Nucleus accumbens (tissue), 56 donors: Measurements from ENCODE around the gene C16orf95.
"Not testable (repeated sequence)": the region's sequence is repeated elsewhere in the genome, so short reads cannot be mapped to it uniquely, and the experiment has no call there.

Source experiments
- DNase-seq, 56 donors: peaks; one replicate each; lab custom pipeline; 2025; lab: John Stamatoyannopoulos, UW

The C16orf95 gene

DNA sequence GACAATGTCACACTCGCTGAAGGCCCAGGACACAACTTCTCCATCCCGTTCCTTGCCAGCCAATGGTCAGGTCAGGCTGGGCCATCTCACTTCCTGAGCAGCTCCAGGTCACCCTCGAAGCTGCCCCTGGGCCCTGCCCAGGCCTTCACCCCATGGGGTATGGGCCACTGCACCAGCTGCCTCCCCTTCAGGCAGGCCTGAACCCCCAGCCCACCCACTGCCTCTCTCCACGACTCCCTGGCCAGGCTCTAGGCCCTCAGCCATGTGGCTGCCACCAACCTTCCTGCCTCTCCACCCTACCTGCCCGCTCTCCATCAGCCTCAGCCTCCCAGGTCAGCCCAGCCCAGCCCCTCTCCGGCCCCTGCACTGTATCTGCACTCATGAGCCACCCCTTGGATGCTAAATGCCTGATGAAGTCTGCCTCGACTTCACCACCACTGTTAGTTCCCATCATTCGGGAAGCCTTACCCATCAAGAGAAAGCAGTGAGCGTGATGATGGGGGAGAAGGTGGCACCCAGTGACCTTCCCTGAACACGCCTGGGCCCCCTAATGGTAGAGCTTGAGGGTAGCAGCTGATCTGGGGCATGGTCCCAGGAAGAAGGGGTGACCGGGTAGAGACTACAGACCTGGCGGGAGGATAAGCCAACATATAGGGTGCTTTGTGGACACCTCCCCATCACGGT is 30.9 kb upstream of the C16orf95 start:
- DNase-seq: no peak

DNA sequence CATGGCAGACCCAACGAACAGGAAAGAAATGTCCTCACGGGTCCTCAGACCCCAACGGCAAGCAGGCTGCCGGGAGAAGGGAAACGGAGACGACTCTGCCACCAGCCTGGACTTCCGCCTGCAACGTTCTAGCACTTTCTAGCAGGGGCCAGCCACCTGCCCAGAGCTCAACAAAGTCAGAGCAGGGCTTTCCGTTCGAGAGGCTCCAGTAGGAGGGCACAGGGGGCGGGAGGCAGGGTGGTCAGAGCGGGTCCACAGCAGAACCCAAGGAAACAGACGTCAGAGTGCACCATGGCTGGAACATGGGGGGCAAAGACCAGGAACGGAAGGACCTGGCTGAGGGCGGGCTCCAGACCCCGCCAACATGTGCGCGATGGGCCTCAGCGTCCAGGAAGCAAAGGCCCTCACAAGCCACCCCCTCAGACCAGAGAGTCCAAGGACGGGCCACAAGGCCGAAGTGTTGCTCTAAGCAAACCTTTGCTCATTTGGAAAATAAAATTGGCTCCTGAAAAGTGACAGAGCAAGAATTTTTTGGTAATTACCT is 29.4 kb upstream of the C16orf95 start:
- no peak for DNase-seq

- DNase-seq: no peak
Observed at GRCh38 chr16:87345726-87346424, 28.7 kb upstream of the C16orf95 start.

- no peak for DNase-seq
Observed at GRCh38 chr16:87344931-87345631, 27.9 kb upstream of the C16orf95 start.

DNA sequence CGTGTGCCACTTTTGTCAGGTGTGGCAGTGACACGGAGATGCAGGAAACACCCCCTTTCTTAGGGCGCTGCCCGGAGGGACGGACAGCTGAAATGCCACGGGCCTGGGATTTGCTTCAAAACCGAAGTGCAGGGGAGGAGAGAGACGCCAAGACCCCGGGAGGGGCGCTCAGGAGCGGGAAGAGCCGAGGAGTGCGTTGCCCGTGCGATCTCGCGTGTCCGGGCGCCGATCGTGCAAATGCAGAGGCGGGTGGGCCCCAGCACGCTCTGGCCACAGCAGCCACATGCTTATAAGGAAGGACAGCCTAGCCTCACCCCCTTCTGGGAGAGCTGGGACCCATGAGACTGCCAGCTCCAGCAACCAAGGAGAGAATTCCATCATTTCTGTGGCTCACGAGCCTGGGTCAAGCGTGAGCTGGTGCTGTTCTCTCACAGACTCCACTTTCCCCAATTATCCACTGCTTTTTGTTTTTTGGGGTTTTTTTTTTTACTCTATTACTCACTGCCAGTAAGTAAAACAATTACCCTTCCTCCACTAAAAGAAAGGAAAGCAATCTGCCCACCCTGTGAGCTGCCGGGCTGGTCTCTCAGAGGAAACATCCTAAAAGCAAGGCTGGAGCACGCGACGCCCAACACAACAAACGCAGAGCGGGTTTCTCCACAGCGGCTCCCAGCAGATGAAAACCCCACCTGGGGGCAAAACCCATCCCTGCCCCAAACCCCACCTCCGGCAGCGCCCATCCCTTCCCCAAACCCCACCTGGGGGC is 27.2 kb upstream of the C16orf95 start:
- DNase-seq: no peak

DNA sequence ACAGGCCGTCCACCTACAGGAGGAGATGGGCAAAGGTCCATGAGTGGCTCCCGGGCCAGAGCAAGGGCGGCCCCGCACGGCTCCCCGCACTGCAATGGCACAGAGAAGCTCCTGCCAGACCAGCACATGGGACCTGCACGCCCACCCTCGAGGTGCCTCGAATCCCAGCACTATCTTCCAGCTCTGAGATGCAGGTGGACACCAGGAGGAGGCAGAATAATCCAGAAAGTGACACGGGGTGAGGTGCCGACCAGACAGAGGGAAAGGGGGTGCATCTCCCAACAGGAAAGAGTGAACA is 26.5 kb upstream of the C16orf95 start:
- no peak for DNase-seq

- no peak for DNase-seq
Observed at GRCh38 chr16:87342978-87343752, 26.0 kb upstream of the C16orf95 start.

- no peak for DNase-seq
Observed at GRCh38 chr16:87342504-87342903, 25.3 kb upstream of the C16orf95 start.

GRCh38 chr16:87340198-87340597 is 23.0 kb upstream of the C16orf95 start:
- DNase-seq: no peak

DNA sequence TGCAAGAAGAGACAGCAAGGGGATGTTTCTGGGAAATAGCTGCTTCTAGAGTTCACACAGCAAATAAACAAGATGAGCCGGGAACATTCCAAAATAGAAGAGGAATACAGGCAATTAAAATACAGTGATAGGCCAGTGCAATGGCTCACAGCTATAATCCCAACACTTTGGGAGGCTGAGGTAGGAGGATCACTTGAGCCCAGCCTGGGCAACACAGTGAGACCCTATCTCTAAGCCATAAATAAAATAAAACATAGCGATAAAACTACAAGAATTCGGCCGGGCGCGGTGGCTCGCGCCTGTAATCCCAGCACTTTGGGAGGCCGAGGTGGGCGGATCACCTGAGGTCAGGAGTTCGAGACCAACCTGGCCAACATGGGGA is 22.5 kb upstream of the C16orf95 start:
- DNase-seq: not testable (repeated sequence)

- DNase-seq: no peak
Observed at GRCh38 chr16:87339086-87339723, 22.0 kb upstream of the C16orf95 start.

GRCh38 chr16:87338155-87338765 is 21.1 kb upstream of the C16orf95 start:
- DNase-seq: no peak

DNA sequence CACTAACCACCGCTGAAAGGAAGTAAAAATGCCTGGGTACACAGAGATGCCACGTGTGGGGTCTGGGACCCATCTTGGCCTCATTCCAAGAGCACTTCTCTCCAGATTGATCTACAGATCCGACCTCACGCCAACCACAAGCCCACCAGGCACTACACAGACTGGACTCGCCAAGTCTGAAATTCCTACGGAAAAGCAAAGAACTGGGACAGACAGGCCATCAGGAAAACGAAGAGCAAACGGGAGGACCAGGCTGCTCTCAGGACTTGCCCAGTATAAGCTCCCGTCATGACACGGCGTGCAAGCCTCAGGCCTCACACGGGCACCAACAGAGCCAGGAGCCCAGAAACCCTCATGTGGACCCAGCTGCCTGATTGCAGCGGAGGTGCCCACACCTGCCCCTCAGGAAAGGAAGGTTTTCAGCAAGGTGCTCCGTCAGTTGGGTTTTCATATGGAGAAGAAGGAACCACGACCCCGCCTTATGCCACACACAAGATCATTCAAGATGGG is 20.1 kb upstream of the C16orf95 start:
- no peak for DNase-seq

GRCh38 chr16:87336434-87337240 is 19.4 kb upstream of the C16orf95 start:
- no peak for DNase-seq

- no peak for DNase-seq
Observed at GRCh38 chr16:87335625-87336433, 18.6 kb upstream of the C16orf95 start.

DNA sequence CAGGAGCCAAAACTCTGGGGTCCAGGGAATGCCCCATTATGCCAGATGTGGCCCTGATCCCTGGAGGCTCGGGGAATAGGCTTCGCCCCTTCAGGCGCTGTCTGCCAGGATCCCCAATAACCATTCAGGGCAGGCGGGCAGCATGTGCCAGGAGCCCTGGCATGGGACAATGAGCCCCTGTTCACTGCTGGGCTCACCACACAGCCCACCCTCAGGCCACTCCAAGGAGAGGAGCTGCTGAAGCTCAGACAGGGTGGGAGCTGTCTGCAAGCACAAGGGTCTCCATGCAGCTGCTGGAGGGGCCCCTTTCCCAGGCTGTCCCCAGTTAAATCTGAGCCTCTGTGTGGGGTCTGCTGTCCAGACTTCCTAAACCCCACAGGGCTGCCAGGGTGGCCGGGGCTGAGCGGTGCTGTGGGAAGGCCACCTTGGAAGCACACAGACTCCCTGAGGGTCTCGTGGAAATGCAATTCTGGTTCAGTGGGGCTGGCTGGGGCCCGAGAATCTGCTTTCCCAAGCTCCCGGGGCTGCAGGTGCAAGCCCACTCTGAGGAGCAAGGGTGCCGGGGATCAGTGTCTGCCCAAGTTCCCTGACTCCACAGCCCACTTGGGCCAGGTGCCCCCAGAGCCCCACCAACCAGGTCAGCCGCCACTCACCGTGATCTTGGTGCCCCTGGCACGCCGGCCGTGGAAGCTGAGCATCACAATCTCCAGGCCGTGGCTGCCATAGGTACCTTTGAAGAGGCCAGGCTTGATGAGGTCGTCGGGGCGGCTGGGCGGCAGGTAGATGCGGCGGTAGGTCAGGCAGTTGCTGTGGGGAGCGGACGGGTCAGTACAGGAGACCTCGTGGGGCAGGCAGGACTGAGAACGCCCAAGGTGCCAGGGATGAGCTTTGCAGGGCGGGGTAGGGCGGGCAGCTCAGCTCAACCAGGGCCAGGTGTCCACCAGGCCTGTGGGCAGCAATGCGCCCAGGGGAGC is 17.7 kb upstream of the C16orf95 start:
- peak in 14 of 56 donors; percentile 8 to 45 (median 16) for DNase-seq
